SK-N-SH (cell line): ENCODE data around the gene PHACTR3. TPM values are rescaled to one million over a fixed set of nuclear protein-coding genes. Genes with fewer than 3 reads are reported as not detected.

Experiments
- CTCF ChIA-PET: fragments of 300-600, 350-600 bp; formaldehyde crosslinking; extraction: SDS; loops from one replicate; lab custom pipeline; 2021; lab: Yijun Ruan, JAX
- POLR2A ChIA-PET: fragments of 350-600 bp; sonication (Branson Sonifier 250); formaldehyde crosslinking; extraction: SDS; loops from one replicate; lab custom pipeline; 2020; ENCODE audit warnings: antibody characterized with exemption, inconsistent platforms; lab: Yijun Ruan, JAX
- DNase-seq: peaks from one replicate; pipeline ENCODE4 v3.0.0; 2012
- H2AFZ ChIP-seq: fragments of 200-600 bp; sonication (generic); 2 replicates; pipeline ENCODE4 v1.8.1; 2016; ENCODE audit warnings: antibody characterized with exemption, mild to moderate bottlenecking, low read depth
- H3F3A ChIP-seq: fragments of 200-600 bp; sonication (generic); replicated peaks from 2 replicates; pipeline ENCODE3; 2016; ENCODE audit warnings: antibody characterized with exemption, mild to moderate bottlenecking; ENCODE audit not compliant: insufficient read depth
- H3K27ac ChIP-seq, 2 experiments: fragments of 200-500 bp in 1 of 2; fragments of 200-600 bp in 1 of 2; sonication (Bioruptor generic) in 1 of 2; sonication (generic), shearing (Covaris generic) in 1 of 2; 2 replicates each; pipeline versions ENCODE4 v1.5.1 to v1.6.1; 2014 to 2016; ENCODE audit warnings: low read depth in 2 of 2, inconsistent platforms in 1 of 2, low read length in 1 of 2, mild to moderate bottlenecking in 1 of 2, mixed read lengths in 1 of 2
- H3K27me3 ChIP-seq: fragments of 200-600 bp; sonication (generic), shearing (Covaris generic); 2 replicates; pipeline ENCODE4 v1.6.1; 2016; ENCODE audit warnings: mixed run types; ENCODE audit not compliant: insufficient read depth
- H3K36me3 ChIP-seq, 2 experiments: fragments of 200-500 bp in 1 of 2; fragments of 200-600 bp in 1 of 2; sonication (Bioruptor generic) in 1 of 2; sonication (generic) in 1 of 2; replicated peaks in 1 of 2; 2 replicates each; pipeline versions ENCODE3 to v1.5.1; 2014 to 2016; ENCODE audit warnings: low read length in 1 of 2, mild to moderate bottlenecking in 1 of 2; ENCODE audit not compliant: insufficient read depth in 2 of 2, control insufficient read depth in 1 of 2
- H3K4me1 ChIP-seq, 2 experiments: fragments of 200-500 bp in 1 of 2; fragments of 200-600 bp in 1 of 2; sonication (Bioruptor generic) in 1 of 2; sonication (generic), shearing (Covaris generic) in 1 of 2; 2 replicates each; pipeline versions ENCODE4 v1.5.1 to v1.6.1; 2014 to 2016; ENCODE audit warnings: low read depth in 1 of 2, low read length in 1 of 2, mixed run types in 1 of 2; ENCODE audit not compliant: insufficient read depth in 2 of 2, control insufficient read depth in 1 of 2
- H3K4me2 ChIP-seq: fragments of 200-600 bp; sonication (generic), shearing (Covaris generic); 2 replicates; pipeline ENCODE4 v1.6.1; 2017; ENCODE audit warnings: mixed run types
- H3K4me3 ChIP-seq, 2 experiments: fragments of 200-500 bp in 1 of 2; fragments of 200-600 bp in 1 of 2; sonication (Bioruptor generic) in 1 of 2; sonication (generic), shearing (Covaris generic) in 1 of 2; 2 replicates each; pipeline versions ENCODE4 v1.5.1 to v1.8.1; 2014 to 2016; ENCODE audit warnings: low read depth in 2 of 2, inconsistent platforms in 1 of 2, low read length in 1 of 2, mild to moderate bottlenecking in 1 of 2, mixed read lengths in 1 of 2, moderate library complexity in 1 of 2
- H3K79me2 ChIP-seq: fragments of 200-600 bp; sonication (generic); 2 replicates; pipeline ENCODE4 v1.8.1; 2017; ENCODE audit warnings: mild to moderate bottlenecking; ENCODE audit not compliant: insufficient read depth
- H3K9ac ChIP-seq: fragments of 200-600 bp; sonication (generic); 2 replicates; pipeline ENCODE4 v1.6.1; 2017; ENCODE audit warnings: mixed run types
- H3K9me2 ChIP-seq: fragments of 200-600 bp; sonication (generic); 2 replicates; pipeline ENCODE4 v1.6.1; 2017; ENCODE audit warnings: mixed run types
- H3K9me3 ChIP-seq: fragments of 200-600 bp; sonication (generic); 2 replicates; pipeline ENCODE4 v1.6.1; 2017; ENCODE audit warnings: mixed run types, mild to moderate bottlenecking, moderate library complexity
- H4K20me1 ChIP-seq: fragments of 200-600 bp; sonication (generic); 2 replicates; pipeline ENCODE4 v1.6.1; 2017; ENCODE audit warnings: mild to moderate bottlenecking, mixed run types; ENCODE audit not compliant: insufficient read depth
- EP300 ChIP-seq, 2 experiments: IDR thresholded peaks; 2 replicates each; pipeline versions ENCODE4 v1.4.0 to v1.6.1; 2012; ENCODE audit warnings: borderline replicate concordance in 1 of 2, low read depth in 1 of 2, low read length in 1 of 2
- EZH2phosphoT487 ChIP-seq: fragments of 200-600 bp; sonication (generic); IDR thresholded peaks from 2 replicates; pipeline ENCODE4 v1.6.1; 2017; ENCODE audit warnings: low read depth, mixed run types, mild to moderate bottlenecking, antibody characterized with exemption, moderate library complexity, borderline replicate concordance
- FOXJ3 ChIP-seq: sonication (generic); formaldehyde crosslinking; IDR thresholded peaks from 2 replicates; pipeline ENCODE4 v1.5.1; 2020; ENCODE audit warnings: mild to moderate bottlenecking, missing genetic modification reagents
- MXI1 ChIP-seq: IDR thresholded peaks from 2 replicates; pipeline ENCODE4 v1.6.1; 2012; ENCODE audit warnings: mild to moderate bottlenecking, low read depth, low read length, improper control_type of control experiment
- NRF1 ChIP-seq: IDR thresholded peaks from 2 replicates; pipeline ENCODE4 v1.6.1; 2012; ENCODE audit warnings: low read depth, mild to moderate bottlenecking, low read length
- RAD21 ChIP-seq: IDR thresholded peaks from 2 replicates; pipeline ENCODE4 v1.6.1; 2012; ENCODE audit warnings: mild to moderate bottlenecking, low read length
- RCOR1 ChIP-seq: fragments of 150-350 bp; IDR thresholded peaks from 2 replicates; pipeline ENCODE4 v1.6.1; 2017; ENCODE audit warnings: antibody characterized with exemption, low read length
- RFX5 ChIP-seq: IDR thresholded peaks from 2 replicates; pipeline ENCODE4 v1.6.1; 2012; ENCODE audit warnings: mild to moderate bottlenecking, improper control_type of control experiment, low read length
- RXRA ChIP-seq: IDR thresholded peaks from 2 replicates; pipeline ENCODE4 v1.4.0; 2012; ENCODE audit warnings: low read depth, mild to moderate bottlenecking, borderline replicate concordance
- SIN3A ChIP-seq: IDR thresholded peaks from 2 replicates; pipeline ENCODE4 v1.6.1; 2012; ENCODE audit warnings: low read depth, mild to moderate bottlenecking, low read length, moderate library complexity, borderline replicate concordance
- TAF1 ChIP-seq: IDR thresholded peaks from 2 replicates; pipeline ENCODE4 v1.6.1; 2012; ENCODE audit warnings: low read depth, mild to moderate bottlenecking, low read length, moderate library complexity, borderline replicate concordance
- YY1 ChIP-seq: IDR thresholded peaks from 2 replicates; pipeline ENCODE4 v1.4.0; 2012; ENCODE audit warnings: low read depth, mild to moderate bottlenecking
- WGBS: methylation state at CpG from one replicate; pipeline ENCODE4 v1.1.6; 2017; ENCODE audit warnings: low lambda C conversion rate; 5-methylcytosine and 5-hydroxymethylcytosine counted together
- polyA plus RNA-seq, 3 experiments: library from polyadenylated mRNA; depleted of rRNA; stranded (reverse); fragments of >200 nt; gene quantifications; 2 replicates each; pipeline ENCODE4 v1.2.3, GENCODE V29; 2012
- TF ChIP-seq, protein P1 (sequence below): IDR thresholded peaks from 2 replicates; pipeline ENCODE4 v1.4.0; 2012; ENCODE audit warnings: low read depth, borderline replicate concordance
- TF ChIP-seq, protein P2 (sequence below): fragments of 150-350 bp; IDR thresholded peaks from 2 replicates; pipeline ENCODE4 v1.6.1; 2016; ENCODE audit warnings: mild to moderate bottlenecking, low read depth, low read length
- TF ChIP-seq, protein P3 (sequence below): IDR thresholded peaks from 2 replicates; pipeline ENCODE4 v1.4.0; 2012; ENCODE audit warnings: low read depth, borderline replicate concordance

The PHACTR3 gene
- polyA plus RNA-seq, 1 of the 3 experiments (the other 2 are of a cell fraction): 0.10 TPM

DNA sequence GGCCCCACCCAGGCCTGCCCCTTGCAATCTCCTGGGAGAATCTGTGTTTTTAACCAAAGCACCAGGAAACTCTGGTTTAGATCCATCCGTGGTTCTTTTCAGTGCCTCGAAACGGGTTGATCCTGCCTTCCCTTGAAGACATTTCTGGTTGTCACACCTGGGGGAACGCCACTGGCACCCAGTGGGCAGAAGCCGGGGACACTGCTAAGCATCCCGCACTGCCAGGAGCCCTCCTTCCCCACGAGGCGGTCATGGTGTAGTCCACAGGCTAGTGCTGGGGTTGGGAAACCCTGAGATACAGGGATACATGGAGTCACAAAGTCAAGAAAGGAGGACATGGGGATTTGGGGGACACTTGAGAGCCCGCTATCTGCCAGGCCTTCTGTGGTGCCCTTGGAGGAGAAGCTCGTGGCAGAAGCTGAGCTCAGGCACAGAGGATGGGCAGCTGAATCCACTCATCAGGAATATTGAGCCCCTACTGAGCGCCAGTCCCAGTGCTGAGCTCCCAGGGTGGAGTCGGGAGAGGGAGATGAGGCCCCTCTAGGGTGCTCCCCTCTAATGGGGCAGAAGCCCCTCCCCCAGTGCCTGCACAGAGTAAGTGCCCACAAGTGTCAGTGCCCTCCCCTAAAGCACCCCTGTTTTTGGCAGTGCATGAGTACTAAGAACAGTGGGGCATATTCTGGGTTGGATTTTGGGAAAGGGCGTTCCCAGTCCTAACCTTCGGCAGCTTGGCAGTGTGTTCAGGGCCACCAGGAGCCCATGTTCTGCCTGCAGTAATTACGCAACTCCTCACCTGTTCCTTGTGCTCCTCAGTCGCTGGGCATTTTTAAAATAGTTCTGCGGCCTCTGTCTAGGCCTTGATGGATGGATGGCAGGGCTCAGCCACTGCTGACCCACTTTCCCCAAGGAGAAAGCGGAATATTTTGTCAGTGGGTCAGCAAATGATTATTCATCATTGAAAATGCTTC is 25.6 kb upstream of the PHACTR3 start:
- Histone ChIP-seq H3K9me2 (no peaks in the 10 kb centered on the region), H3K27me3 (no peaks in the 10 kb centered on the region), H3K79me2 (no peaks in the 10 kb centered on the region), H4K20me1 (no peaks in the 10 kb centered on the region), H3F3A (no peaks in the 10 kb centered on the region), H3K9ac (no peak overlapping the region), H3K9me3 (no peaks in the 10 kb centered on the region), H3K4me3 (no peak overlapping the region)
- POLR2A ChIA-PET: no interaction called here
- no peak for DNase-seq
- CTCF ChIA-PET: interaction anchor here (1.2 to 5.9 kb wide), 4 partner anchors 8 to 170 kb away, joined by 4 to 59 read pairs (median 29); no protein-coding TSS in a partner anchor
- TF ChIP-seq RXRA (no peak), NRF1 (no peak), MXI1 (no peak), TAF1 (no peak), EP300 (IDR thresholded peaks at IDR 0.05; ENCODE audit: borderline replicate concordance in 1 of 2, low read depth in 1 of 2, low read length in 1 of 2) (no peak), RFX5 (no peak), FOXJ3 (no peak), EZH2phosphoT487 (no peak), YY1 (no peak), RAD21 (no peak), SIN3A (no peak), RCOR1 (no peak)
- TF ChIP-seq, protein P1, sequence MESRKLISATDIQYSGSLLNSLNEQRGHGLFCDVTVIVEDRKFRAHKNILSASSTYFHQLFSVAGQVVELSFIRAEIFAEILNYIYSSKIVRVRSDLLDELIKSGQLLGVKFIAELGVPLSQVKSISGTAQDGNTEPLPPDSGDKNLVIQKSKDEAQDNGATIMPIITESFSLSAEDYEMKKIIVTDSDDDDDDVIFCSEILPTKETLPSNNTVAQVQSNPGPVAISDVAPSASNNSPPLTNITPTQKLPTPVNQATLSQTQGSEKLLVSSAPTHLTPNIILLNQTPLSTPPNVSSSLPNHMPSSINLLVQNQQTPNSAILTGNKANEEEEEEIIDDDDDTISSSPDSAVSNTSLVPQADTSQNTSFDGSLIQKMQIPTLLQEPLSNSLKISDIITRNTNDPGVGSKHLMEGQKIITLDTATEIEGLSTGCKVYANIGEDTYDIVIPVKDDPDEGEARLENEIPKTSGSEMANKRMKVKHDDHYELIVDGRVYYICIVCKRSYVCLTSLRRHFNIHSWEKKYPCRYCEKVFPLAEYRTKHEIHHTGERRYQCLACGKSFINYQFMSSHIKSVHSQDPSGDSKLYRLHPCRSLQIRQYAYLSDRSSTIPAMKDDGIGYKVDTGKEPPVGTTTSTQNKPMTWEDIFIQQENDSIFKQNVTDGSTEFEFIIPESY: no peak
- TF ChIP-seq, protein P2, sequence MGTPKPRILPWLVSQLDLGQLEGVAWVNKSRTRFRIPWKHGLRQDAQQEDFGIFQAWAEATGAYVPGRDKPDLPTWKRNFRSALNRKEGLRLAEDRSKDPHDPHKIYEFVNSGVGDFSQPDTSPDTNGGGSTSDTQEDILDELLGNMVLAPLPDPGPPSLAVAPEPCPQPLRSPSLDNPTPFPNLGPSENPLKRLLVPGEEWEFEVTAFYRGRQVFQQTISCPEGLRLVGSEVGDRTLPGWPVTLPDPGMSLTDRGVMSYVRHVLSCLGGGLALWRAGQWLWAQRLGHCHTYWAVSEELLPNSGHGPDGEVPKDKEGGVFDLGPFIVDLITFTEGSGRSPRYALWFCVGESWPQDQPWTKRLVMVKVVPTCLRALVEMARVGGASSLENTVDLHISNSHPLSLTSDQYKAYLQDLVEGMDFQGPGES: no peak
- TF ChIP-seq, protein P3, sequence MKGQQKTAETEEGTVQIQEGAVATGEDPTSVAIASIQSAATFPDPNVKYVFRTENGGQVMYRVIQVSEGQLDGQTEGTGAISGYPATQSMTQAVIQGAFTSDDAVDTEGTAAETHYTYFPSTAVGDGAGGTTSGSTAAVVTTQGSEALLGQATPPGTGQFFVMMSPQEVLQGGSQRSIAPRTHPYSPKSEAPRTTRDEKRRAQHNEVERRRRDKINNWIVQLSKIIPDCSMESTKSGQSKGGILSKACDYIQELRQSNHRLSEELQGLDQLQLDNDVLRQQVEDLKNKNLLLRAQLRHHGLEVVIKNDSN: no peak
- TF ChIP-seq, all 33 proteins: peak for 0
- H3K4me2 ChIP-seq: no peak overlapping the region
- H3K36me3 ChIP-seq: no peaks in the 10 kb centered on the region
- H3K27ac ChIP-seq: no peak overlapping the region
- WGBS: 47% methylated on average over 11 of the region's 18 CpGs
- H3K4me1 ChIP-seq: peaks cover 0 to 19% of the 10 kb centered on the region in 2 experiments; a peak in 3 of 4 replicates
- no peak overlapping the region for H2AFZ ChIP-seq
